GM23338 (cell line): Measurements from ENCODE around the gene DHX8. TPM values are rescaled to one million over a fixed set of nuclear protein-coding genes. Genes with fewer than 3 reads are reported as not detected.

Experiments used
- ATAC-seq: fragments of 200-7000 bp; cut with Tn5 transposase; 3 replicates; pipeline ENCODE4 v1.9.1; 2020
- DNase-seq: peaks from one replicate; pipeline ENCODE4 v3.0.0-alpha.2; 2015; ENCODE audit warnings: low spot score
- H2AFZ ChIP-seq: fragments of 200-600 bp; sonication (generic); 2 replicates; pipeline ENCODE4 v1.8.0; 2016; ENCODE audit warnings: antibody characterized with exemption, mild to moderate bottlenecking, moderate library complexity
- H3F3A ChIP-seq: fragments of 200-600 bp; sonication (generic); replicated peaks from 2 replicates; pipeline ENCODE4 v1.8.0; 2017; ENCODE audit warnings: antibody characterized with exemption, mixed run types, low read depth
- H3K27ac ChIP-seq: fragments of 200-600 bp; sonication (generic); 2 replicates; pipeline ENCODE4 v1.6.1; 2016; ENCODE audit warnings: low read depth
- H3K27me3 ChIP-seq: fragments of 200-600 bp; sonication (generic); 2 replicates; pipeline ENCODE4 v1.8.0; 2016; ENCODE audit warnings: mild to moderate bottlenecking, mixed run types, moderate library complexity; ENCODE audit not compliant: insufficient read depth
- H3K36me3 ChIP-seq: fragments of 200-600 bp; sonication (generic); 2 replicates; pipeline ENCODE4 v1.8.0; 2016; ENCODE audit warnings: mild to moderate bottlenecking; ENCODE audit not compliant: insufficient read depth
- H3K4me1 ChIP-seq: fragments of 200-600 bp; sonication (generic); 2 replicates; pipeline ENCODE4 v1.8.0; 2016; ENCODE audit warnings: mild to moderate bottlenecking, moderate library complexity; ENCODE audit not compliant: insufficient read depth
- H3K4me2 ChIP-seq: fragments of 200-600 bp; sonication (generic); 2 replicates; pipeline ENCODE4 v1.7.1; 2017; ENCODE audit warnings: mixed run types
- H3K4me3 ChIP-seq: fragments of 200-600 bp; sonication (generic); 2 replicates; pipeline ENCODE4 v1.6.1; 2016; ENCODE audit warnings: mixed run types
- H3K79me2 ChIP-seq: fragments of 200-600 bp; sonication (generic); replicated peaks from 2 replicates; pipeline ENCODE4 v1.8.0; 2017; ENCODE audit warnings: mild to moderate bottlenecking; ENCODE audit not compliant: insufficient read depth
- H3K9me2 ChIP-seq: fragments of 200-600 bp; sonication (generic); 2 replicates; pipeline ENCODE4 v1.8.0; 2017; ENCODE audit not compliant: insufficient read depth
- H4K20me1 ChIP-seq: fragments of 200-600 bp; sonication (generic); replicated peaks from 2 replicates; pipeline ENCODE4 v1.8.0; 2017; ENCODE audit warnings: mild to moderate bottlenecking; ENCODE audit not compliant: insufficient read depth
- H3K27ac Mint-ChIP-seq: 2 replicates; pipeline ENCODE4 v1.8.0; 2020; ENCODE audit warnings: inconsistent platforms, mild to moderate bottlenecking, moderate library complexity, mixed read lengths
- H3K27me3 Mint-ChIP-seq: 3 replicates; pipeline ENCODE4 v1.8.0; 2022; ENCODE audit warnings: low read depth, mild to moderate bottlenecking, moderate library complexity, mixed read lengths, inconsistent platforms; ENCODE audit not compliant: insufficient read depth, poor library complexity
- H3K36me3 Mint-ChIP-seq: 3 replicates; pipeline ENCODE4 v1.8.0; 2021; ENCODE audit warnings: low read depth, mild to moderate bottlenecking, inconsistent platforms, moderate library complexity, mixed read lengths
- H3K4me1 Mint-ChIP-seq: 3 replicates; pipeline ENCODE4 v1.8.0; 2020; ENCODE audit warnings: mild to moderate bottlenecking, inconsistent platforms, mixed read lengths
- H3K4me3 Mint-ChIP-seq: 3 replicates; pipeline ENCODE4 v1.8.0; 2021; ENCODE audit warnings: moderate library complexity, mild to moderate bottlenecking, inconsistent platforms, mixed read lengths
- H3K9me3 Mint-ChIP-seq: 3 replicates; pipeline ENCODE4 v1.8.0; 2020; ENCODE audit warnings: moderate library complexity, mild to moderate bottlenecking, inconsistent platforms, mixed read lengths
- CREB1 ChIP-seq: fragments of 250-450 bp; sonication (Bioruptor Pico); IDR thresholded peaks from 2 replicates; pipeline ENCODE4 v1.5.0; 2020; ENCODE audit warnings: low read depth, mild to moderate bottlenecking, moderate library complexity
- CTCF ChIP-seq, 2 experiments: fragments of 200-600 bp in 1 of 2; sonication (generic) in 1 of 2; conservative IDR thresholded peaks; 2 replicates each; pipeline versions ENCODE4 v1.5.1 to v1.6.1; 2016 to 2017; ENCODE audit warnings: antibody characterized with exemption in 2 of 2, low read depth in 2 of 2, mild to moderate bottlenecking in 2 of 2, moderate library complexity in 1 of 2
- ETS1 ChIP-seq: IDR thresholded peaks from 2 replicates; pipeline ENCODE4 v1.6.1; 2016; ENCODE audit warnings: antibody characterized with exemption
- EZH2 ChIP-seq: fragments of 200-600 bp; sonication (generic); IDR thresholded peaks from one replicate; pipeline ENCODE4 v1.8.0; 2017; ENCODE audit warnings: antibody characterized with exemption, mild to moderate bottlenecking, low read depth; ENCODE audit not compliant: unreplicated experiment
- EZH2phosphoT487 ChIP-seq: fragments of 200-600 bp; sonication (generic); IDR thresholded peaks from one replicate; pipeline ENCODE4 v1.8.1; 2018; ENCODE audit warnings: antibody characterized with exemption; ENCODE audit not compliant: unreplicated experiment
- NANOG ChIP-seq: IDR thresholded peaks from 2 replicates; pipeline ENCODE4 v1.6.1; 2016; ENCODE audit warnings: antibody characterized with exemption, borderline replicate concordance
- STAT1 ChIP-seq: IDR thresholded peaks from one replicate; pipeline ENCODE4 v1.6.1; 2016; ENCODE audit warnings: antibody characterized with exemption; ENCODE audit not compliant: unreplicated experiment
- ZNF114 ChIP-seq: fragments of 250-450 bp; sonication (Bioruptor Pico); IDR thresholded peaks from 2 replicates; pipeline ENCODE4 v1.5.0; 2020; ENCODE audit warnings: mild to moderate bottlenecking, moderate library complexity
- ZNF462 ChIP-seq: fragments of 250-450 bp; sonication (Bioruptor Pico); IDR thresholded peaks from 2 replicates; pipeline ENCODE4 v1.5.0; 2020; ENCODE audit warnings: mild to moderate bottlenecking, moderate library complexity
- polyA plus RNA-seq: library from polyadenylated mRNA; unstranded; fragments of >200 nt; fragmentation: Nextera tagmentation; extraction: Ambion mirVana; gene quantifications from 2 replicates; pipeline ENCODE4 v1.2.1, GENCODE V29; 2016
- total RNA-seq: library from RNA; depleted of rRNA; stranded (reverse); fragments of >200 nt; shearing (Covaris generic); gene quantifications from 2 replicates; pipeline ENCODE4 v1.2.3, GENCODE V29; 2014

Gene DHX8
- total and polyA plus RNA-seq, 2 experiments from 2014 or later: 35.3 to 81.1 TPM

- TF ChIP-seq CTCF (conservative IDR thresholded peaks at IDR 0.05; ENCODE audit: low read depth in 2 of 2): no peak
- TF ChIP-seq EZH2: no peak
Measured at GRCh38 chr17:43558805-43559160, 75.0 kb downstream of the DHX8 start (continued).

GRCh38 chr17:43559161-43559816 lies 75.5 kb downstream of the DHX8 start:
- H3K79me2 ChIP-seq: no peaks in the 10 kb centered on the region
- H3K36me3 Mint-ChIP-seq: no peaks in the 10 kb centered on the region
- DNase-seq (no peak), ATAC-seq (no peak)
- H2AFZ ChIP-seq: no peak overlapping the region
- H3K27ac ChIP-seq: no peak overlapping the region
- H3K27me3 Mint-ChIP-seq: peaks cover 14% of the 10 kb centered on the region
- no peaks in the 10 kb centered on the region for H4K20me1 ChIP-seq
- no peaks in the 10 kb centered on the region for H3K9me3 Mint-ChIP-seq
- no peaks in the 10 kb centered on the region for H3K9me2 ChIP-seq
- H3K27me3 ChIP-seq: no peaks in the 10 kb centered on the region
- peaks cover 52% of the 10 kb centered on the region for H3K4me1 Mint-ChIP-seq
- no peak overlapping the region for H3K4me2 ChIP-seq
- H3K4me3 ChIP-seq: no peak overlapping the region
- no peaks in the 10 kb centered on the region for H3K36me3 ChIP-seq
- H3K4me1 ChIP-seq: peaks cover 44% of the 10 kb centered on the region
- no peak overlapping the region for H3K27ac Mint-ChIP-seq
- no peak overlapping the region for H3K4me3 Mint-ChIP-seq
- H3F3A ChIP-seq: no peaks in the 10 kb centered on the region
- TF ChIP-seq CTCF (conservative IDR thresholded peaks at IDR 0.05; ENCODE audit: low read depth in 2 of 2): no peak
- TF ChIP-seq ZNF462 (CRISPR knock-in tag): no peak
- TF ChIP-seq EZH2phosphoT487: no peak
- no peak for TF ChIP-seq ZNF114 (CRISPR knock-in tag)
- TF ChIP-seq STAT1: no peak
- no peak for TF ChIP-seq ETS1
- no peak for TF ChIP-seq CREB1 (CRISPR knock-in tag)
- TF ChIP-seq NANOG: no peak
